Measurements from ENCODE around the gene TRIM24. TPM values are rescaled to one million over a fixed set of nuclear protein-coding genes. Genes with fewer than 3 reads are reported as not detected.

TRIM24 gene
- total RNA-seq, 1 donor from 2014 or later, result 93.8 TPM

- DNase-seq (ENCODE audit: low read depth, low spot score), result no peak
- H3K36me3 Mint-ChIP-seq (ENCODE audit: low read depth), result peaks cover 63% of the 10 kb centered on the region
- H3K27ac Mint-ChIP-seq (ENCODE audit: unreplicated experiment), result no peak overlapping the region
- no peak for TF ChIP-seq CTCF (conservative IDR thresholded peaks at IDR 0.05)
- no peak overlapping the region for H3K4me3 Mint-ChIP-seq
- no peaks in the 10 kb centered on the region for H3K27me3 Mint-ChIP-seq (ENCODE audit: low read depth)
- peaks cover 4% of the 10 kb centered on the region for H3K9me3 Mint-ChIP-seq
- H3K4me1 Mint-ChIP-seq, result no peaks in the 10 kb centered on the region
These were observed 91.0 kb downstream of the TRIM24 start for GRCh38 chr7:138551102-138551501.

GRCh38 chr7:138553805-138554204, 93.7 kb downstream of the TRIM24 start:
- peaks cover 76% of the 10 kb centered on the region for H3K36me3 Mint-ChIP-seq (ENCODE audit: low read depth)

DNA sequence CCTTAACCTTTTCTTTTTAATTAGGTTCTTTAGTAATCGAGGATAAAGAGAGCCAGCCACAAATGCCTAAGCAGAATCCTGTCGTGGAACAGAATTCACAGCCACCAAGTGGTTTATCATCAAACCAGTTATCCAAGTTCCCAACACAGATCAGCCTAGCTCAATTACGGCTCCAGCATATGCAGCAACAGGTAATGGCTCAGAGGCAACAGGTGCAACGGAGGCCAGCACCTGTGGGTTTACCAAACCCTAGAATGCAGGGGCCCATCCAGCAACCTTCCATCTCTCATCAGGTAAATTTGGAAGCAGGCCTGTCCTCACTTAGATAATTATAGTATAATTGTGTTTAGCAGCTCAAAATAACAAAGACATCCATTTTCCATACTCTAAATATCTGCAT, 94.6 kb downstream of the TRIM24 start:
- no peak overlapping the region for H3K4me3 Mint-ChIP-seq
- no peaks in the 10 kb centered on the region for H3K27me3 Mint-ChIP-seq (ENCODE audit: low read depth)
- no peaks in the 10 kb centered on the region for H3K4me1 Mint-ChIP-seq
- H3K27ac Mint-ChIP-seq (ENCODE audit: unreplicated experiment), result no peak overlapping the region
- DNase-seq (ENCODE audit: low read depth, low spot score), result no peak
- H3K9me3 Mint-ChIP-seq, result peaks cover 13% of the 10 kb centered on the region
- H3K36me3 Mint-ChIP-seq (ENCODE audit: low read depth), result peaks cover 82% of the 10 kb centered on the region
- no peak for TF ChIP-seq CTCF (conservative IDR thresholded peaks at IDR 0.05)

More at GRCh38 chr7:138553805-138554204, 93.7 kb downstream of the TRIM24 start:
- no peak for TF ChIP-seq CTCF (conservative IDR thresholded peaks at IDR 0.05)
- Mint-ChIP-seq H3K4me3 (no peak overlapping the region), H3K27me3 (ENCODE audit: low read depth) (no peaks in the 10 kb centered on the region), H3K9me3 (peaks cover 13% of the 10 kb centered on the region), H3K4me1 (no peaks in the 10 kb centered on the region), H3K27ac (ENCODE audit: unreplicated experiment) (no peak overlapping the region)
- DNase-seq (ENCODE audit: low read depth, low spot score), result no peak

DNA sequence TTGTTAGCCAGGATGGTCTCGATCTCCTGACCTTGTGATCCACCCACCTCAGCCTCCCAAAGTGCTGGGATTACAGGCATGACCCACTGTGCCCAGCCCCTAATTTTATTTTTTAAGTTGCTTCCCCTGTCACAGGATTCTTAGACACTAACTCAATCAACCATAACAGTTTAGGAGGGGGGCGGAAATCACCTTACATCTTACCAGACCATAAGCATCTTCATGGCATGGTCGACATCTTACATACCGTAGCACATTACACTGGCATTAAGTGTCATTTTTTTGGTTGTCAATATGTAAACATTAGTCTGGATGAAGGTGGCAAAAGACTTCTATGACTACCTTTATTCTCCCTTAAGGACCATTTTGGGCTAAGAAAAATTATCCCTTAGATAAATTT, 95.6 kb downstream of the TRIM24 start:
- no peak for DNase-seq (ENCODE audit: low read depth, low spot score)
- TF ChIP-seq CTCF (conservative IDR thresholded peaks at IDR 0.05), result no peak
- Mint-ChIP-seq H3K4me1 (no peaks in the 10 kb centered on the region), H3K27me3 (ENCODE audit: low read depth) (no peaks in the 10 kb centered on the region), H3K4me3 (no peak overlapping the region), H3K9me3 (peaks cover 13% of the 10 kb centered on the region), H3K27ac (ENCODE audit: unreplicated experiment) (no peak overlapping the region), H3K36me3 (ENCODE audit: low read depth) (peaks cover 84% of the 10 kb centered on the region)

GRCh38 chr7:138556771-138557484, 96.9 kb downstream of the TRIM24 start:
- no peak for TF ChIP-seq CTCF (conservative IDR thresholded peaks at IDR 0.05)
- Mint-ChIP-seq H3K9me3 (peaks cover 13% of the 10 kb centered on the region), H3K4me3 (no peak overlapping the region), H3K4me1 (no peaks in the 10 kb centered on the region), H3K27ac (ENCODE audit: unreplicated experiment) (no peak overlapping the region), H3K36me3 (ENCODE audit: low read depth) (peaks cover 90% of the 10 kb centered on the region), H3K27me3 (ENCODE audit: low read depth) (no peaks in the 10 kb centered on the region)
- no peak for DNase-seq (ENCODE audit: low read depth, low spot score)
